TTC549 (cell line): ENCODE data around the gene VTI1A.
A peak's percentile ranks its signal among the peaks of the same experiment; 100 is the strongest.
"Not testable (repeated sequence)": the region's sequence is repeated elsewhere in the genome, so short reads cannot be mapped to it uniquely, and the experiment has no call there.

Source experiments
- FAIRE-seq: peaks from 2 replicates; lab custom pipeline; 2012; peaks lifted over from hg19 to GRCh38; lab: Jason Lieb, UNC

Gene VTI1A

GRCh38 chr10:112454910-112455779, 8.1 kb downstream of the VTI1A start:
- no peak for FAIRE-seq

GRCh38 chr10:112456533-112456932, 9.5 kb downstream of the VTI1A start:
- FAIRE-seq, result no peak

- no peak for FAIRE-seq
These were observed 13.4 kb downstream of the VTI1A start for GRCh38 chr10:112460366-112460765.

GRCh38 chr10:112461029-112461887, 14.2 kb downstream of the VTI1A start:
- FAIRE-seq, result no peak

GRCh38 chr10:112464074-112464473, 17.1 kb downstream of the VTI1A start:
- not testable (repeated sequence) for FAIRE-seq

- FAIRE-seq, result no peak
These were observed 18.4 kb downstream of the VTI1A start for GRCh38 chr10:112465299-112465883.

GRCh38 chr10:112466802-112467201, 19.8 kb downstream of the VTI1A start:
- FAIRE-seq, result no peak

- FAIRE-seq, result no peak
These were observed 20.6 kb downstream of the VTI1A start for GRCh38 chr10:112467541-112468075.

- peak; percentile 93 for FAIRE-seq
These were observed 25.0 kb downstream of the VTI1A start for GRCh38 chr10:112471878-112472487.

GRCh38 chr10:112475575-112476218, 28.7 kb downstream of the VTI1A start:
- peak; percentile 62 for FAIRE-seq

GRCh38 chr10:112481602-112482001, 34.6 kb downstream of the VTI1A start:
- no peak for FAIRE-seq

GRCh38 chr10:112484399-112484798, 37.4 kb downstream of the VTI1A start:
- FAIRE-seq, result no peak

- no peak for FAIRE-seq
These were observed 40.9 kb downstream of the VTI1A start for GRCh38 chr10:112487964-112488363.

- no peak for FAIRE-seq
These were observed 43.5 kb downstream of the VTI1A start for GRCh38 chr10:112490545-112490944.

- no peak for FAIRE-seq
These were observed 44.1 kb downstream of the VTI1A start for GRCh38 chr10:112491144-112491543.

GRCh38 chr10:112492736-112493135, 45.7 kb downstream of the VTI1A start:
- no peak for FAIRE-seq

- no peak for FAIRE-seq
These were observed 50.4 kb downstream of the VTI1A start for GRCh38 chr10:112497347-112497950.

GRCh38 chr10:112498806-112499205, 51.8 kb downstream of the VTI1A start:
- no peak for FAIRE-seq

GRCh38 chr10:112499985-112500384, 53.0 kb downstream of the VTI1A start:
- FAIRE-seq, result not testable (repeated sequence)

- FAIRE-seq, result no peak
These were observed 55.5 kb downstream of the VTI1A start for GRCh38 chr10:112502536-112502935.

GRCh38 chr10:112503643-112504042, 56.6 kb downstream of the VTI1A start:
- no peak for FAIRE-seq
